22Rv1 (cell line): ENCODE measurements around the gene ATG101.

ENCODE experiments used
- H3K27ac ChIP-seq: fragments of 450-650 bp; 2 replicates; pipeline ENCODE4 v1.5.1; 2017
- ZFX ChIP-seq: fragments of 450-650 bp; IDR thresholded peaks from 2 replicates; pipeline ENCODE4 v1.6.1; 2017; ENCODE audit warnings: antibody characterized with exemption, borderline replicate concordance
- TF ChIP-seq, protein P1 (sequence below): fragments of 450-650 bp; IDR thresholded peaks from 2 replicates; pipeline ENCODE4 v1.5.1; 2017; ENCODE audit warnings: mild to moderate bottlenecking

ATG101 gene

GRCh38 chr12:52073531-52074381 is 4.0 kb downstream of the ATG101 start:
- no peak overlapping the region for H3K27ac ChIP-seq
- TF ChIP-seq, protein P1, sequence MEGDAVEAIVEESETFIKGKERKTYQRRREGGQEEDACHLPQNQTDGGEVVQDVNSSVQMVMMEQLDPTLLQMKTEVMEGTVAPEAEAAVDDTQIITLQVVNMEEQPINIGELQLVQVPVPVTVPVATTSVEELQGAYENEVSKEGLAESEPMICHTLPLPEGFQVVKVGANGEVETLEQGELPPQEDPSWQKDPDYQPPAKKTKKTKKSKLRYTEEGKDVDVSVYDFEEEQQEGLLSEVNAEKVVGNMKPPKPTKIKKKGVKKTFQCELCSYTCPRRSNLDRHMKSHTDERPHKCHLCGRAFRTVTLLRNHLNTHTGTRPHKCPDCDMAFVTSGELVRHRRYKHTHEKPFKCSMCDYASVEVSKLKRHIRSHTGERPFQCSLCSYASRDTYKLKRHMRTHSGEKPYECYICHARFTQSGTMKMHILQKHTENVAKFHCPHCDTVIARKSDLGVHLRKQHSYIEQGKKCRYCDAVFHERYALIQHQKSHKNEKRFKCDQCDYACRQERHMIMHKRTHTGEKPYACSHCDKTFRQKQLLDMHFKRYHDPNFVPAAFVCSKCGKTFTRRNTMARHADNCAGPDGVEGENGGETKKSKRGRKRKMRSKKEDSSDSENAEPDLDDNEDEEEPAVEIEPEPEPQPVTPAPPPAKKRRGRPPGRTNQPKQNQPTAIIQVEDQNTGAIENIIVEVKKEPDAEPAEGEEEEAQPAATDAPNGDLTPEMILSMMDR, result no peak
- no peak for TF ChIP-seq ZFX

- TF ChIP-seq, protein P1, result no peak
- no peak for TF ChIP-seq ZFX
- 0 out of 2 replicates have a peak overlapping the region, but pooled peaks have one; percentile 8 for H3K27ac ChIP-seq
Measured at GRCh38 chr12:52074971-52075724, 5.4 kb downstream of the ATG101 start.

DNA sequence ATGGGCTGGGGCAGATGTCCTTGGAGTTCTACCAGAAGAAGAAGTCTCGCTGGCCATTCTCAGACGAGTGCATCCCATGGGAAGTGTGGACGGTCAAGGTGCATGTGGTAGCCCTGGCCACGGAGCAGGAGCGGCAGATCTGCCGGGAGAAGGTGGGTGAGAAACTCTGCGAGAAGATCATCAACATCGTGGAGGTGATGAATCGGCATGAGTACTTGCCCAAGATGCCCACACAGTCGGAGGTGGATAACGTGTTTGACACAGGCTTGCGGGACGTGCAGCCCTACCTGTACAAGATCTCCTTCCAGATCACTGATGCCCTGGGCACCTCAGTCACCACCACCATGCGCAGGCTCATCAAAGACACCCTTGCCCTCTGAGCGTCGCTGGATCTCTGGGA is 7.0 kb downstream of the ATG101 start:
- TF ChIP-seq, protein P1, result no peak
- no peak for TF ChIP-seq ZFX
- no peak overlapping the region for H3K27ac ChIP-seq

DNA sequence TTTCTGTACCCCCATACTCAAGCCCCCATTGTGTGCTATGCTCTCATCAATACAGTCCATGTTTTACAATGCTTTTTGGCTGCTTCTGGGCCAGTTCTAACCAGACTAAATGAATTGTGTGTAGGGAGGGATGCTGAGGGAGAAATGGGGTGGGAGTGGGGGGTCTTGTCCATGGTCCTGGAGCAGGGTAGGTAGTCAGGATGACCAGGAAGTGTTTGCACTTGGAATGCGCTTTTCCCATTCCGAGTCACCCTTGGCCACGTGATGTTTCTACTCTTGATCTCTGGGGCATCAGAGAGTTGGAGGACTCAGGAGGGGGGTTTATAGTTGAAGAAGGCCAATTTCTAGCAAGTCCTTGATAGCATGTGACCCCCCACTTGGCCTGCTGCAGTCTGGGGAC is 8.5 kb downstream of the ATG101 start:
- no peak for TF ChIP-seq ZFX
- TF ChIP-seq, protein P1, result no peak
- H3K27ac ChIP-seq, result no peak overlapping the region

DNA sequence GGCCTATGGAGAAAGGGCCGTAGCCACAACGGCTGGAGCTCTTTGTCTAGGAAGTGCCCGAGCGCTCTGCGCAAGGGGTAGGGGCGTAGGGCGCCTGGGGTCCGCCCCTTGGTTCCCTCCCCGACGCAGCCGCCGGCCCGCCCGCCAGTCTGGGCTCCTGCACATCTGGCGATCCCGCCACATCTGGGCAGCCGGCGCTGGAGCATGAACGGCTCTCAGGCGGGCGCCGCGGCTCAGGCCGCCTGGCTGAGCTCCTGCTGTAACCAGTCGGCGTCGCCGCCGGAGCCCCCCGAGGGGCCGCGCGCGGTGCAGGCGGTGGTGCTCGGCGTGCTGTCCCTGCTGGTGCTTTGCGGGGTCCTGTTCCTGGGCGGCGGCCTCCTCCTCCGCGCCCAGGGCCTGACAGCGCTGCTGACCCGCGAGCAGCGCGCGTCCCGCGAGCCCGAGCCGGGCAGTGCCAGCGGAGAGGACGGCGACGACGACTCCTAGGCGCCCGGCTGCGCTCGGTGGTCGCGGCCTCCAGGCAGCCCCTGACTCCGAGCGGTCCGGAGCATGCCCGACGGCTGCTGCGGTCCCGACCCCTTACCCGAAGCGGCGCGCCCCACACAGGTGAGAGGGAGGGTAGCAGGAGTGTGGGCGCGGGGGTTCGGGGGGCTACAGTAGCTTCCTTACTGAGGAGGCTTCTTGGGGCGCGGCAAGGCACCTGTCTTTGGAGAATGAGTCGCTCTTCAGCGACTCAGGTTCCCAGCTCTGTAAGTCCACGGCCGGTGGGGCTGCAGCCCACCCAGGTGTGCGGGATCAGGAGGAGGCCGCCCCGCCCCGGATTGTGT is 10.0 kb downstream of the ATG101 start, which contains the start of gene SMIM41:
Gene SMIM41 (plus strand): TSS at position 129 of the 827 bp plus-strand sequence. CDS start 76 bp downstream, at position 205.
- no peak within 1 kb of the TSS for H3K27ac ChIP-seq
- TF ChIP-seq, protein P1, result no peak
- no peak for TF ChIP-seq ZFX

DNA sequence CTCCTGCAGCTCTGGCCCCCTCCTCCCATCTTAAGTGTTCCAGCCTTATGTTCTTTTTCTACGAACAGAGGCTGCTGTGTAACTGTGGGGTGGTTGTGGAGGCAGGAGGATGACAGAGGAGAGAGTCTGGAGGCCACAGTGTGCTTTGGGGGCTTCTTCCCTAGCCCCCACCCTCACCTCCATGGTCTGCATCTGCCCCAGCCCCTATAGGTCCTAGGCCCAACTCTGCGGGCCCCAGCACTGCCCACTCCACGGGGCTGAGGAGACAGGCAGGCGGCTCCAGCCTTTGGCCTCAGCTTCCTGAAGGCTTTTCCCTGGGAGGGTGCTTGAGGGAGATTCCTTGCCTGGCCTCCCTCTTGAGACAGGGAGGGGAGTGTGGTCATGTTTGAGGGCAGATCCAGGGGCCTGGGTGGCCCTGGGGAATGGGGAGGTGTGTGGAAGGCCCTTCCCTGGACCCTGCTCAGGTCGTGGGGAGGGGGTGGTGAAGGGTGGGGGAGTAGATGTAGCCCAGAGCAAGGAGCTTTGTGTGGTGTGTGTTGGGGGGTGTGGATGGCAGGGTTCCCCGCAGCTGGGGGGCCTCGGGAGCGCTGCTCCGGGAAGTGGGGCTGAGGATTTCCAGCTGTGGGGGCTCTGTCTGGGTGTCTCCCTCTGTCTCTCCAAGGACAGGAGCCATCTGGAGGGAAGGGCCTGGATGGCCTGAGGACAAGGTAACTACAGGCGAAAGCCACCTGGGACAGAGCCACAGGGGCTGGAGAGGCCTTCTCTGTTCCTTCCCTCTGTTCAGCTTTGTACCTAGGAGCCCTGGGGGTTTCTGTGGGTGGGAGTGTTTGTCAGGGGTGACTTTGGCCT is 10.8 kb downstream of the ATG101 start:
- TF ChIP-seq, protein P1, result no peak
- no peak for TF ChIP-seq ZFX
- no peak overlapping the region for H3K27ac ChIP-seq
